ENCODE results near the gene ZNF556. TPM values are rescaled to one million over a fixed set of nuclear protein-coding genes. Genes with fewer than 3 reads are reported as not detected.

The ZNF556 gene
- polyA plus RNA-seq, 1 of the 3 experiments (the other 2 are of a cell fraction) = 0.46 TPM

GRCh38 chr19:2858864-2859263 lies 8.3 kb upstream of the ZNF556 start:
- 92% methylated on average over 26 of the region's 27 CpGs for whole genome bisulfite sequencing (ENCODE audit: low lambda C conversion rate)
- no peaks in the 10 kb centered on the region for H3K9me2 ChIP-seq
- peaks cover 6% of the 10 kb centered on the region for H3K9me3 ChIP-seq
- H3K36me3 ChIP-seq (replicated peaks in 1 of 2; ENCODE audit: control insufficient read depth in 1 of 2, insufficient read depth in 2 of 2, low read length in 1 of 2) = peaks cover 7 to 24% of the 10 kb centered on the region in 2 experiments
- H2AFZ ChIP-seq (ENCODE audit: low read depth) = no peak overlapping the region
- H3K27ac ChIP-seq (ENCODE audit: low read depth in 2 of 2, low read length in 1 of 2) = no peak overlapping the region
- H3K4me3 ChIP-seq (ENCODE audit: low read depth in 2 of 2, low read length in 1 of 2) = no peak overlapping the region
- no peaks in the 10 kb centered on the region for H3K79me2 ChIP-seq (ENCODE audit: insufficient read depth)
- ChIA-PET POLR2A (no interaction called here), CTCF (no interaction called here)
- H3K4me1 ChIP-seq (ENCODE audit: control insufficient read depth in 1 of 2, insufficient read depth in 2 of 2, low read depth in 1 of 2, low read length in 1 of 2) = no peaks in the 10 kb centered on the region
- H3K9ac ChIP-seq = no peak overlapping the region
- no peak for DNase-seq
- no peaks in the 10 kb centered on the region for H4K20me1 ChIP-seq (ENCODE audit: insufficient read depth)
- no peaks in the 10 kb centered on the region for H3K27me3 ChIP-seq (ENCODE audit: insufficient read depth)
- no peak for TF ChIP-seq FOXM1 (IDR thresholded peaks at IDR 0.05; ENCODE audit: low read depth)
- H3K4me2 ChIP-seq = no peak overlapping the region
- H3F3A ChIP-seq (replicated peaks; ENCODE audit: insufficient read depth) = no peaks in the 10 kb centered on the region

DNA sequence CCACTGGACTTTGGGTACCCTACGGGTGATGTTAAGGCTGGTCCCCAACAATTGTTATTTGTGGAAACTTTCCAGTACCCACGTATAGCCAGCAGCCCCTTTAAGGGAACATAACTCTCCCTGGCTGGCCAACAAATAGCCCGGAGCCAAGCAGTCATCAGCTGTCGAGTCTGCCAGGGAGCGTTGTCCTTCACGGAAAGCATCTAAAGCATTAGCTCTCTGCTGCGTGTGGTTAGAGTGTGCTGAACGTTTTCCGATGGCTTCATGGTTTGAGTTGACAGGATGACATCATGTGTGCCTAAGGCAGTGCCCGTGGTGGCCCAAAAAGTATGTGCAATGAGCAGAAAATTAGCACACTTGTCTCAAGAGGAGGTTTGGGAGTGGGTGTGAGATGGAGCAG lies 3.3 kb upstream of the ZNF556 start:
- CTCF ChIA-PET = interaction anchor here (0.9 kb wide), 1 partner anchor 23 kb away, joined by 3 read pairs; no protein-coding TSS in a partner anchor
- H3K4me1 ChIP-seq (ENCODE audit: control insufficient read depth in 1 of 2, insufficient read depth in 2 of 2, low read depth in 1 of 2, low read length in 1 of 2) = no peaks in the 10 kb centered on the region; a peak in 1 of 4 replicates
- no peak for DNase-seq
- H3K27me3 ChIP-seq (ENCODE audit: insufficient read depth) = no peaks in the 10 kb centered on the region
- no peaks in the 10 kb centered on the region for H4K20me1 ChIP-seq (ENCODE audit: insufficient read depth)
- no peak overlapping the region for H3K9ac ChIP-seq
- H3K9me3 ChIP-seq = no peaks in the 10 kb centered on the region
- H3K4me2 ChIP-seq = no peak overlapping the region
- H2AFZ ChIP-seq (ENCODE audit: low read depth) = no peak overlapping the region
- no peak overlapping the region for H3K4me3 ChIP-seq (ENCODE audit: low read depth in 2 of 2, low read length in 1 of 2)
- no peaks in the 10 kb centered on the region for H3F3A ChIP-seq (replicated peaks; ENCODE audit: insufficient read depth)
- TF ChIP-seq RAD21 (IDR thresholded peaks at IDR 0.05; ENCODE audit: low read length) (no peak), FOSL2 (IDR thresholded peaks at IDR 0.05; ENCODE audit: borderline replicate concordance, low read depth) (no peak), TAF1 (IDR thresholded peaks at IDR 0.05; ENCODE audit: borderline replicate concordance, low read depth, low read length) (no peak), MEF2A (IDR thresholded peaks at IDR 0.05; ENCODE audit: borderline replicate concordance, low read depth) (no peak), GABPA (IDR thresholded peaks at IDR 0.05; ENCODE audit: low read depth) (no peak), FOXM1 (IDR thresholded peaks at IDR 0.05; ENCODE audit: low read depth) (no peak), SMC3 (IDR thresholded peaks at IDR 0.05; ENCODE audit: low read depth, low read length) (no peak), YY1 (IDR thresholded peaks at IDR 0.05; ENCODE audit: low read depth) (no peak), TCF12 (IDR thresholded peaks at IDR 0.05) (no peak), EZH2phosphoT487 (IDR thresholded peaks at IDR 0.05; ENCODE audit: borderline replicate concordance, low read depth) (no peak), EP300 (IDR thresholded peaks at IDR 0.05; ENCODE audit: borderline replicate concordance in 1 of 2, low read depth in 1 of 2, low read length in 1 of 2) (no peak), GATA2 (CRISPR knock-in tag; IDR thresholded peaks at IDR 0.05) (no peak), RFX5 (IDR thresholded peaks at IDR 0.05; ENCODE audit: low read length) (no peak)
- TF ChIP-seq, protein P1, sequence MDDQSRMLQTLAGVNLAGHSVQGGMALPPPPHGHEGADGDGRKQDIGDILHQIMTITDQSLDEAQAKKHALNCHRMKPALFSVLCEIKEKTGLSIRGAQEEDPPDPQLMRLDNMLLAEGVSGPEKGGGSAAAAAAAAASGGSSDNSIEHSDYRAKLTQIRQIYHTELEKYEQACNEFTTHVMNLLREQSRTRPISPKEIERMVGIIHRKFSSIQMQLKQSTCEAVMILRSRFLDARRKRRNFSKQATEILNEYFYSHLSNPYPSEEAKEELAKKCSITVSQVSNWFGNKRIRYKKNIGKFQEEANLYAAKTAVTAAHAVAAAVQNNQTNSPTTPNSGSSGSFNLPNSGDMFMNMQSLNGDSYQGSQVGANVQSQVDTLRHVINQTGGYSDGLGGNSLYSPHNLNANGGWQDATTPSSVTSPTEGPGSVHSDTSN (IDR thresholded peaks at IDR 0.05) = no peak
- TF ChIP-seq, protein P2, sequence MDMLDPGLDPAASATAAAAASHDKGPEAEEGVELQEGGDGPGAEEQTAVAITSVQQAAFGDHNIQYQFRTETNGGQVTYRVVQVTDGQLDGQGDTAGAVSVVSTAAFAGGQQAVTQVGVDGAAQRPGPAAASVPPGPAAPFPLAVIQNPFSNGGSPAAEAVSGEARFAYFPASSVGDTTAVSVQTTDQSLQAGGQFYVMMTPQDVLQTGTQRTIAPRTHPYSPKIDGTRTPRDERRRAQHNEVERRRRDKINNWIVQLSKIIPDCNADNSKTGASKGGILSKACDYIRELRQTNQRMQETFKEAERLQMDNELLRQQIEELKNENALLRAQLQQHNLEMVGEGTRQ (IDR thresholded peaks at IDR 0.05; ENCODE audit: borderline replicate concordance, low read depth, low read length) = no peak
- 22% methylated on average over 10 of the region's 10 CpGs for WGBS (ENCODE audit: low lambda C conversion rate)
- H3K9me2 ChIP-seq = no peaks in the 10 kb centered on the region
- H3K36me3 ChIP-seq (replicated peaks in 1 of 2; ENCODE audit: control insufficient read depth in 1 of 2, insufficient read depth in 2 of 2, low read length in 1 of 2) = no peaks in the 10 kb centered on the region
- POLR2A ChIA-PET = no interaction called here
- no peak overlapping the region for H3K27ac ChIP-seq (ENCODE audit: low read depth in 2 of 2, low read length in 1 of 2)
- H3K79me2 ChIP-seq (ENCODE audit: insufficient read depth) = no peaks in the 10 kb centered on the region

Measured in SK-N-SH (cell line).